Measurements from ENCODE around the gene AFF3. TPM values are rescaled to one million over a fixed set of nuclear protein-coding genes. Genes with fewer than 3 reads are reported as not detected.

Gene AFF3
- total RNA-seq, 1 experiment from 2014 or later = not detected

DNA sequence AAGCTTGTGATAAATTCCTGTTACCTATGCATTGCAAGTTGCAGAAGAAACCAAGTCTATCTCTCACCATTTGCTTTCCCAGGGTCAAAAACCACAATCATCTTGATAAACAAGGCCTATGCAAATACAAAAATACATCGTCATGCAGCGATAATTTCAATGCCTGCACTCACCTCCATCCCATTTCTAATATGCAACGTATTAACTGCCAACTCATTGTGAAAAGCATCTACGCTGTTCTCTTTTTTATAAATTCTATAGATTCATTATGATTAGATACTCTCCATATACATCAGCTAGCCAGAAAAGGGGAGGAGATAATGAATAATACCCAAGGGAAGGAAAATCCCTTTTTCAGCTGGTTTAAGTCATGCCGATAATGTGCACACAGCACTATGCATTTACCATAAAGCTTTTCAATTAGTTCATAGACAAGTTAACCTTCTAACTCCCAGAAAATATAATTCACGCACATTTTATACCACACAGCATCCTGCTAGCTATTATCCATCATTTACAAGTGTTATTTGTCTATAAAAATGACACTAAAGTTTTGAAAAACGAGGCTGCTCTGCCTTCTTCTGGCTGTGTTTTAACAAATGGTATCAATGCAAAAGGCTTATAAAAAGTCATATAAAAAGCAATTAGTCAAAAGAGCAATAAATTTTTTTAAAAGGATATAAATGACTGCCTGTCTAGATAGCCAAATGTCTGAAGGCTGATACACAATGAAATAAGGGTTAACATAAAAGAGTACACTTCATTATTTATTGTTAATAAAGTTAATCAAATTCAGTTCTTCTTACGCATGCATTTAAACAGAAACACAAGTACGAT, 77.6 kb downstream of the AFF3 start:
- ChIA-PET POLR2A (ENCODE audit: unreplicated experiment) (no interaction called here), CTCF (no interaction called here)
- peaks cover 80% of the 10 kb centered on the region for H3K27me3 ChIP-seq (ENCODE audit: insufficient read depth, low read depth)
- H3K9me3 ChIP-seq (ENCODE audit: insufficient read depth, low read depth) = no peaks in the 10 kb centered on the region
- H3K4me2 ChIP-seq = no peak overlapping the region
- no peaks in the 10 kb centered on the region for H3K9me2 ChIP-seq (ENCODE audit: insufficient read depth)
- no peaks in the 10 kb centered on the region for H3F3A ChIP-seq (ENCODE audit: insufficient read depth, low read depth)
- H3K27ac ChIP-seq = no peak overlapping the region
- no peak for DNase-seq
- H3K4me1 ChIP-seq (replicated peaks; ENCODE audit: insufficient read depth) = no peaks in the 10 kb centered on the region
- H3K4me3 ChIP-seq = no peak overlapping the region
- H2AFZ ChIP-seq = no peak overlapping the region
- intact Hi-C loops (cut with micrococcal nuclease; ENCODE audit: unreplicated experiment) = no loop called here
- no peaks in the 10 kb centered on the region for H3K79me2 ChIP-seq (ENCODE audit: low read depth)
- no TSS peak for BruUV-seq (replicated peaks)
- no peaks in the 10 kb centered on the region for H3K36me3 ChIP-seq (ENCODE audit: low read depth)
- no peaks in the 10 kb centered on the region for H4K20me1 ChIP-seq (ENCODE audit: insufficient read depth)
- TF ChIP-seq, protein P1, sequence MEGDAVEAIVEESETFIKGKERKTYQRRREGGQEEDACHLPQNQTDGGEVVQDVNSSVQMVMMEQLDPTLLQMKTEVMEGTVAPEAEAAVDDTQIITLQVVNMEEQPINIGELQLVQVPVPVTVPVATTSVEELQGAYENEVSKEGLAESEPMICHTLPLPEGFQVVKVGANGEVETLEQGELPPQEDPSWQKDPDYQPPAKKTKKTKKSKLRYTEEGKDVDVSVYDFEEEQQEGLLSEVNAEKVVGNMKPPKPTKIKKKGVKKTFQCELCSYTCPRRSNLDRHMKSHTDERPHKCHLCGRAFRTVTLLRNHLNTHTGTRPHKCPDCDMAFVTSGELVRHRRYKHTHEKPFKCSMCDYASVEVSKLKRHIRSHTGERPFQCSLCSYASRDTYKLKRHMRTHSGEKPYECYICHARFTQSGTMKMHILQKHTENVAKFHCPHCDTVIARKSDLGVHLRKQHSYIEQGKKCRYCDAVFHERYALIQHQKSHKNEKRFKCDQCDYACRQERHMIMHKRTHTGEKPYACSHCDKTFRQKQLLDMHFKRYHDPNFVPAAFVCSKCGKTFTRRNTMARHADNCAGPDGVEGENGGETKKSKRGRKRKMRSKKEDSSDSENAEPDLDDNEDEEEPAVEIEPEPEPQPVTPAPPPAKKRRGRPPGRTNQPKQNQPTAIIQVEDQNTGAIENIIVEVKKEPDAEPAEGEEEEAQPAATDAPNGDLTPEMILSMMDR (conservative IDR thresholded peaks at IDR 0.05) = no peak
- no peak for TF ChIP-seq EZH2 (IDR thresholded peaks at IDR 0.05; ENCODE audit: low read depth)

DNA sequence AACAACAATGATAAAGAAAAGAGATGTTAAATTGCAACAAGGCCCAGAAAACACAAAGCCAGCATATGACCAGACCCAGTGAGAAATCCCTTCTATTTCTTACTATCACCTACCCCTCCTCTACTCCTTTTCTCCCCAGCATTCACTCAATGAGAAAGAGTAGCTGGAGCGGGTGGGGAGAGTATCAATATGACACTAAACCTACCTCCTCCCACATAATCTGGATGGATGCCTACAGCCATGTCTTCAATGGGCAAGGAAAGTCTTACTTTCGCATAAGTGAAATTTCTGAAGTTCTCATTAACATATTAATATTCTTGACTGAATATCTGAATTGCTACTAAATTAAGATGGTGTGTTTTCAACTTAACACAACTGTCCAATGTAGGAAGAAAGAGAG, 78.2 kb downstream of the AFF3 start:
- Histone ChIP-seq H3K4me2 (no peak overlapping the region), H3K79me2 (ENCODE audit: low read depth) (no peaks in the 10 kb centered on the region), H3K4me3 (no peak overlapping the region), H4K20me1 (ENCODE audit: insufficient read depth) (no peaks in the 10 kb centered on the region), H3K27me3 (ENCODE audit: insufficient read depth, low read depth) (peaks cover 74% of the 10 kb centered on the region), H3K4me1 (replicated peaks; ENCODE audit: insufficient read depth) (no peaks in the 10 kb centered on the region), H3K9me3 (ENCODE audit: insufficient read depth, low read depth) (no peaks in the 10 kb centered on the region), H3K36me3 (ENCODE audit: low read depth) (no peaks in the 10 kb centered on the region), H3K9me2 (ENCODE audit: insufficient read depth) (no peaks in the 10 kb centered on the region), H2AFZ (no peak overlapping the region), H3K27ac (no peak overlapping the region), H3F3A (ENCODE audit: insufficient read depth, low read depth) (no peaks in the 10 kb centered on the region)
- BruUV-seq (replicated peaks) = no TSS peak
- DNase-seq = no peak
- TF ChIP-seq EZH2 (IDR thresholded peaks at IDR 0.05; ENCODE audit: low read depth) = no peak
- TF ChIP-seq, protein P1 (conservative IDR thresholded peaks at IDR 0.05) = no peak
- intact Hi-C loops (cut with micrococcal nuclease; ENCODE audit: unreplicated experiment) = no loop called here
- CTCF ChIA-PET = no interaction called here
- POLR2A ChIA-PET (ENCODE audit: unreplicated experiment) = no interaction called here

DNA sequence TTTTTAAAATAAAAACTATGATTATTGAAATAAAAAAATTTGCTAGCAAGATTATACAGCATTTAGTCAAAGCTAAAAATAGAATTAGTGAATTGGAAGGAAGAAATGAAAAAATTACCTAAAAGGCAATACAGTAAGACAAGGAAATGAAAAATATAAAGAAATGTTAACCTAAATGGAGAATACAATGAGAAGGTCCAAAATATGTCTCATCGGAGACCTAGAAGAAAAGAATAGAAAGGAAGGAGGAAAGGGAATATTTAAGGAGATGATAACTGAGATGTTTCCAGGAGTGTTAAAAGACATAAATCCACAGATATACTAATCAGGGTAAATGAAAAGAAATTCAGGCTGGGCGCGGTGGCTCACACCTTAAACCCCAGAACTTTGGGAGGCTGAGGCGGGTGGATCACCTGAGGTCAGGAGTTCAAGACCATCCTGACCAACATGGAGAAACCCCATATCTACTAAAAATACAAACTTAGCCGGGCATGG, 78.9 kb downstream of the AFF3 start:
- no peak for DNase-seq
- TF ChIP-seq, protein P1 (conservative IDR thresholded peaks at IDR 0.05) = no peak
- TF ChIP-seq EZH2 (IDR thresholded peaks at IDR 0.05; ENCODE audit: low read depth) = no peak
- intact Hi-C loops (cut with micrococcal nuclease; ENCODE audit: unreplicated experiment) = no loop called here

More for the DNA sequence above, 78.9 kb downstream of the AFF3 start:
- no peaks in the 10 kb centered on the region for H3K79me2 ChIP-seq (ENCODE audit: low read depth)
- no TSS peak for BruUV-seq (replicated peaks)
- no peaks in the 10 kb centered on the region for H3K4me1 ChIP-seq (replicated peaks; ENCODE audit: insufficient read depth)
- H3K4me3 ChIP-seq = no peak overlapping the region
- no peaks in the 10 kb centered on the region for H3K9me2 ChIP-seq (ENCODE audit: insufficient read depth)
- no peaks in the 10 kb centered on the region for H3K36me3 ChIP-seq (ENCODE audit: low read depth)
- POLR2A ChIA-PET (ENCODE audit: unreplicated experiment) = no interaction called here
- no peak overlapping the region for H3K4me2 ChIP-seq
- H3F3A ChIP-seq (ENCODE audit: insufficient read depth, low read depth) = no peaks in the 10 kb centered on the region
- H2AFZ ChIP-seq = no peak overlapping the region
- H4K20me1 ChIP-seq (ENCODE audit: insufficient read depth) = no peaks in the 10 kb centered on the region
- CTCF ChIA-PET = no interaction called here
- peaks cover 67% of the 10 kb centered on the region for H3K27me3 ChIP-seq (ENCODE audit: insufficient read depth, low read depth)
- H3K9me3 ChIP-seq (ENCODE audit: insufficient read depth, low read depth) = no peaks in the 10 kb centered on the region
- no peak overlapping the region for H3K27ac ChIP-seq

Measured in PC-9 (cell line).